NT2/D1 (cell line): Measurements from ENCODE around the gene UGT1A4.

Experiments used
- DNase-seq: peaks from one replicate; pipeline ENCODE4 v3.0.0-alpha.2; 2011; ENCODE audit warnings: low read depth, low spot score
- H3K27me3 ChIP-seq: 2 replicates; pipeline ENCODE4 v1.6.0; 2011; ENCODE audit warnings: mild to moderate bottlenecking; ENCODE audit not compliant: insufficient read length, insufficient read depth
- H3K36me3 ChIP-seq: 2 replicates; pipeline ENCODE4 v1.6.1; 2011; ENCODE audit warnings: mild to moderate bottlenecking, low read length, mixed read lengths; ENCODE audit not compliant: insufficient read depth, insufficient read length
- H3K4me1 ChIP-seq: 2 replicates; pipeline ENCODE4 v1.5.1; 2011; ENCODE audit not compliant: insufficient read depth, insufficient read length
- H3K4me3 ChIP-seq: 2 replicates; pipeline ENCODE4 v1.5.1; 2011; ENCODE audit warnings: low read depth; ENCODE audit not compliant: insufficient read length
- H3K9ac ChIP-seq: 2 replicates; pipeline ENCODE4 v1.6.0; 2011; ENCODE audit warnings: low read depth; ENCODE audit not compliant: insufficient read length
- H3K9me3 ChIP-seq: 2 replicates; pipeline ENCODE4 v1.5.1; 2011; ENCODE audit warnings: mild to moderate bottlenecking, low read length; ENCODE audit not compliant: insufficient read depth
- SUZ12 ChIP-seq: IDR thresholded peaks from 2 replicates; pipeline ENCODE4 v1.6.1; 2011; ENCODE audit not compliant: insufficient read length, insufficient read depth; ENCODE audit errors: extremely low read depth
- YY1 ChIP-seq: IDR thresholded peaks from 2 replicates; pipeline ENCODE4 v1.6.1; 2011; ENCODE audit not compliant: insufficient read length, insufficient read depth
- ZNF274 ChIP-seq: IDR thresholded peaks from 2 replicates; pipeline ENCODE4 v1.6.1; 2011; ENCODE audit warnings: mild to moderate bottlenecking, low read depth, low read length

Gene UGT1A4

DNA sequence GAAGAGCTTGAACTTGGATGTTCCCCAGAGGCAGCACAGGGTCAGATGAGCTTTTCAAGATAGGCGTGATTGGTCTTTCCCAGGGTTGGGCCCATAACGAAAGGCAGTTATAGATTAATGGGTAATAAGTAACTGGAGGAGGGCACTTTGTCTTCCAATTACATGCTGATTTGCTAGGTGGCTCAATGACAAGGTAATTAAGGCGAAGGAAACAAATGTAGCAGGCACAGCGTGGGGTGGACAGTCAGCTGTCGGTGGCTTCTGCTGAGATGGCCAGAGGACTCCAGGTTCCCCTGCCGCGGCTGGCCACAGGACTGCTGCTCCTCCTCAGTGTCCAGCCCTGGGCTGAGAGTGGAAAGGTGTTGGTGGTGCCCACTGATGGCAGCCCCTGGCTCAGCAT, at the start of gene UGT1A4:
Gene UGT1A4, plus strand, starts transcription at position 185 of the 400 bp plus-strand sequence. Its CDS starts 85 bp downstream, at position 270.
- H3K9me3 ChIP-seq: no peaks in the 10 kb centered on the region
- H3K4me1 ChIP-seq: no peaks in the 10 kb centered on the region
- TF ChIP-seq ZNF274: no peak
- no peak for TF ChIP-seq SUZ12
- TF ChIP-seq YY1: no peak
- DNase-seq: no peak
- H3K4me3 ChIP-seq: no peak within 1 kb of the TSS
- H3K27me3 ChIP-seq: no peaks in the 10 kb centered on the region
- no peaks in the 10 kb centered on the region for H3K36me3 ChIP-seq
- no peak within 1 kb of the TSS for H3K9ac ChIP-seq

DNA sequence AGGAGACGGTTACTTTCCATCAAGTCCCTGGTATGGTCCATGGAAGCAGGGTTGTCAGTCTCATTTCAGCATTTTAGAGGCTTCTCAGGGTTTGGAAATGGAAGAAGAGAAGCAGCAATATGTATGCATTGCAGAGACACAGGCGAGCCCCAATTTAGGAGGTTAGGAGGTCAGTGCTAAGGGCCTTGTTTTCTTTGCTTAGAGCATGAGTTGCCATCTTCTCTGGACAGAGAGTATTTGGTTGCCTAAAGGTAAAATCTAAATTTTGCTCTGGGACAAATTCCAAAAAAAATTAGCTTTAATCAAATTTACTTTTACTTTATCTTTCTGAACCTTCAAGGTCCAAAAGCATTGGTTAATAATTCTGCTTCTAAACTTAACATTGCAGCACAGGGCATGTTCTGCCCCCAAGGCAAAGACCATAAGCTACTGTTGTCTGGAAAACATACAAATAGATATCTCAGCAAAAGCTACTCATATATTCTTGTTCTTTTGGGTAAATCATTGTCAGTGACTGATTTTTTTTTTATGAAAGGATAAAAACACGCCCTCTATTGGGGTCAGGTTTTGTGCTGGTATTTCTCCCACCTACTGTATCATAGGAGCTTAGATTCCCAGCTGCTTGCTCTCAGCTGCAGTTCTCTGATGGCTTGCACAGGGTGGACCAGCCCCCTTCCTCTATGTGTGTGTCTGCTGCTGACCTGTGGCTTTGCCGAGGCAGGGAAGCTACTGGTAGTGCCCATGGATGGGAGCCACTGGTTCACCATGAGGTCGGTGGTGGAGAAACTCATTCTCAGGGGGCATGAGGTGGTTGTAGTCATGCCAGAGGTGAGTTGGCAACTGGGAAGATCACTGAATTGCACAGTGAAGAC, 47.0 kb upstream of the UGT1A4 start, which contains the start of gene UGT1A9:
Gene UGT1A9, plus strand, starts transcription at position 609 of the 872 bp plus-strand sequence. Its CDS starts 37 bp downstream, at position 646.
- TF ChIP-seq YY1: no peak
- no peak for TF ChIP-seq ZNF274
- TF ChIP-seq SUZ12: no peak

GRCh38 chr2:233672886-233673285, 45.6 kb upstream of the UGT1A4 start:
- no peak for DNase-seq
- Histone ChIP-seq H3K4me3 (no peak overlapping the region), H3K4me1 (no peaks in the 10 kb centered on the region), H3K9me3 (no peaks in the 10 kb centered on the region), H3K9ac (no peak overlapping the region), H3K27me3 (no peaks in the 10 kb centered on the region), H3K36me3 (no peaks in the 10 kb centered on the region)
- TF ChIP-seq SUZ12 (no peak), ZNF274 (no peak), YY1 (no peak)

More for the DNA sequence above, 47.0 kb upstream of the UGT1A4 start, which contains the start of gene UGT1A9:
- H3K9ac ChIP-seq: no peak within 1 kb of the TSS
- no peak within 1 kb of the TSS for H3K4me3 ChIP-seq
- no peak for DNase-seq
- H3K4me1 ChIP-seq: no peaks in the 10 kb centered on the region
- no peaks in the 10 kb centered on the region for H3K9me3 ChIP-seq
- no peaks in the 10 kb centered on the region for H3K27me3 ChIP-seq
- H3K36me3 ChIP-seq: no peaks in the 10 kb centered on the region

- no peaks in the 10 kb centered on the region for H3K27me3 ChIP-seq
- H3K4me3 ChIP-seq: no peak overlapping the region
- TF ChIP-seq SUZ12 (no peak), YY1 (no peak), ZNF274 (no peak)
- no peak overlapping the region for H3K9ac ChIP-seq
- no peaks in the 10 kb centered on the region for H3K4me1 ChIP-seq
- H3K9me3 ChIP-seq: no peaks in the 10 kb centered on the region
- no peak for DNase-seq
- no peaks in the 10 kb centered on the region for H3K36me3 ChIP-seq
These were observed 44.6 kb upstream of the UGT1A4 start for GRCh38 chr2:233673896-233674295.

DNA sequence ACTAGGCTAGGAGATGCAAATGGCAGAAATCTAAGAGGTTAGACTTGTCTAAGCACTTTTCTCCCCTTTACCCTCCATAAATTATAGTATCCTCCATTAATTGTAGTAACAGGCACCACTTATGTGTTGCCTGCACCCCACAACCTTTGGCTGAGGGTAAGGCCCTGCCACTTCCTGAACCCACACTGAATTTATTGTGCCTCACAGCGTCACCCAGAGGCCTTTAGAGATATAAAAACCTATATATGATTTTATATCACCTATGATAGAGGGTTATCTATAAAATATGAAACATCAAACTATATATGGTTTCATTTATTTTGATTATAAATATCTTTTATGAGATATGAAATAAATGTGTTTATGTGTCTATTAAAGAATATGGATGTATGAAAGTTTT, 44.2 kb upstream of the UGT1A4 start:
- DNase-seq: no peak
- no peaks in the 10 kb centered on the region for H3K36me3 ChIP-seq
- H3K9ac ChIP-seq: no peak overlapping the region
- H3K4me3 ChIP-seq: no peak overlapping the region
- TF ChIP-seq SUZ12 (no peak), ZNF274 (no peak), YY1 (no peak)
- no peaks in the 10 kb centered on the region for H3K9me3 ChIP-seq
- H3K27me3 ChIP-seq: no peaks in the 10 kb centered on the region
- H3K4me1 ChIP-seq: no peaks in the 10 kb centered on the region

DNA sequence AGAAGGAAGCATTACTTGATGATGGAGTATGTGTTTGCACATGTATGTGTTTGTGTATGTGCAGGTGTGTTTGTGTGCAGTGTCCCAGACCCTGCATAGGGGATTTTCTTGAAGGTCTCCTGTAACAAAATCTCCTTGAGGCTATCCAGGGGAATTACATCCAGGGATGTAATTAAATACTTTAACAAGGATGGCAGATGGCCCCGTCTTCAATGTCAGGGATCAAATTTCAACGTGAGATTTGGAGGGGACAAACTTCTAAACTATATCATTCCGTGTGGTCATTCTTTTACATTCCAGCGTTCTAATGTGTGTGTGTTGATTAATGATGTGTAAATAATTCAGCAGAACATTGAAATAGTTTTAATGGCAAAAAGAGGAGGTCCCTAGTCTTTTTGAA, 43.5 kb upstream of the UGT1A4 start:
- DNase-seq: no peak
- H3K4me3 ChIP-seq: no peak overlapping the region
- H3K27me3 ChIP-seq: no peaks in the 10 kb centered on the region
- no peaks in the 10 kb centered on the region for H3K36me3 ChIP-seq
- TF ChIP-seq YY1 (no peak), SUZ12 (no peak), ZNF274 (no peak)
- no peaks in the 10 kb centered on the region for H3K9me3 ChIP-seq
- H3K4me1 ChIP-seq: no peaks in the 10 kb centered on the region
- H3K9ac ChIP-seq: no peak overlapping the region

DNA sequence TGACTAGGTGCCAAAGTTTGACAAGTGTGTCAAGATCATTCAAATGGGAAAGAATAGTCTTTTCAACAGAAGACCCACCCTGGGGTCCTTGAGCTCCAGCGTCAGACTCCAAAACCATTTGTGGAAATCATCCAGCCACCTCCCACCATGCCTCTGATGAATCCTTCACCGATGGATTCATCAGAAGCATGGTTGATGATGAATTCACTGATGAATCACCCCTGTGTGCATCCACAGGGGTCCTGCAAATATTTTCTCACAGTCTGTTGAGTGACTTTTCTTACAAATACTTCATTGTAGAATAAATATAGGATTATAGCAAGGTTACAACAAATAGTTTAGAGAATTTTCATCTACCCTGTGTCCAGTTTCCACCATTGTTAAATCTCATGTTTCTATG, 42.5 kb upstream of the UGT1A4 start:
- H3K4me3 ChIP-seq: no peak overlapping the region
- H3K36me3 ChIP-seq: no peaks in the 10 kb centered on the region
- H3K9ac ChIP-seq: no peak overlapping the region
- TF ChIP-seq YY1 (no peak), SUZ12 (no peak), ZNF274 (no peak)
- H3K9me3 ChIP-seq: no peaks in the 10 kb centered on the region
- DNase-seq: no peak
- H3K27me3 ChIP-seq: no peaks in the 10 kb centered on the region
- no peaks in the 10 kb centered on the region for H3K4me1 ChIP-seq

GRCh38 chr2:233679196-233679595, 39.3 kb upstream of the UGT1A4 start:
- no peak for DNase-seq
- TF ChIP-seq YY1 (no peak), SUZ12 (no peak), ZNF274 (no peak)
- Histone ChIP-seq H3K4me1 (no peaks in the 10 kb centered on the region), H3K9me3 (no peaks in the 10 kb centered on the region), H3K36me3 (no peaks in the 10 kb centered on the region), H3K4me3 (no peak overlapping the region), H3K27me3 (no peaks in the 10 kb centered on the region), H3K9ac (no peak overlapping the region)
